SU-DHL-6 (cell line): ENCODE data around the gene SLC39A5.

Experiments used
- H2AFZ ChIP-seq: fragments of 200-600 bp; sonication (generic); 2 replicates; pipeline ENCODE4 v1.6.1; 2014; ENCODE audit warnings: low read depth, mild to moderate bottlenecking, moderate library complexity, mixed read lengths, antibody characterized with exemption, low read length; ENCODE audit not compliant: severe bottlenecking
- H3F3A ChIP-seq: fragments of 200-600 bp; shearing (Covaris generic); 2 replicates; pipeline ENCODE4 v1.6.0; 2016; ENCODE audit warnings: antibody characterized with exemption, mild to moderate bottlenecking; ENCODE audit not compliant: insufficient read depth
- H3K27ac ChIP-seq: fragments of 200-600 bp; sonication (generic); 2 replicates; pipeline ENCODE4 v1.5.1; 2016; ENCODE audit warnings: low read depth, mild to moderate bottlenecking, low read length, moderate library complexity, mixed read lengths
- H3K27me3 ChIP-seq: fragments of 200-600 bp; sonication (generic), shearing (Covaris generic); 2 replicates; pipeline ENCODE4 v1.6.0; 2014; ENCODE audit warnings: mild to moderate bottlenecking, low read length
- H3K36me3 ChIP-seq: fragments of 200-600 bp; sonication (generic); 2 replicates; pipeline ENCODE4 v1.6.1; 2014; ENCODE audit warnings: mild to moderate bottlenecking, low read length, mixed read lengths
- H3K4me2 ChIP-seq: fragments of 300-600, 200-600 bp; shearing (Covaris generic), sonication (generic); 2 replicates; pipeline ENCODE4 v1.6.0; 2014; ENCODE audit warnings: low read length, low read depth, mild to moderate bottlenecking; ENCODE audit not compliant: poor library complexity, severe bottlenecking
- H3K4me3 ChIP-seq: fragments of 200-600 bp; sonication (generic); 2 replicates; pipeline ENCODE4 v1.5.1; 2014; ENCODE audit warnings: antibody characterized with exemption, low read length, mild to moderate bottlenecking, mixed read lengths; ENCODE audit not compliant: insufficient read depth, poor library complexity, severe bottlenecking
- H3K79me2 ChIP-seq: fragments of 200-600 bp; sonication (generic); 2 replicates; pipeline ENCODE4 v1.6.1; 2014; ENCODE audit warnings: mild to moderate bottlenecking, low read length, moderate library complexity; ENCODE audit not compliant: insufficient read depth
- H3K9ac ChIP-seq: fragments of 200-600 bp; sonication (generic); 2 replicates; pipeline ENCODE4 v1.7.0; 2014; ENCODE audit warnings: mild to moderate bottlenecking, low read length
- H3K9me2 ChIP-seq: fragments of 200-600 bp; sonication (generic); replicated peaks from 2 replicates; pipeline ENCODE4 v1.6.1; 2014; ENCODE audit warnings: low read length; ENCODE audit not compliant: insufficient read depth
- H3K9me3 ChIP-seq: fragments of 200-600 bp; sonication (generic); 2 replicates; pipeline ENCODE4 v1.6.1; 2014; ENCODE audit warnings: low read length, mixed read lengths; ENCODE audit not compliant: insufficient read depth
- H4K20me1 ChIP-seq: fragments of 200-600 bp; sonication (generic); 2 replicates; pipeline ENCODE4 v1.6.1; 2014; ENCODE audit warnings: low read depth, mild to moderate bottlenecking, antibody characterized with exemption, low read length, moderate library complexity, mixed read lengths
- CTCF ChIP-seq: fragments of 200-600 bp; sonication (generic); IDR thresholded peaks from one replicate; pipeline ENCODE4 v1.5.1; 2017; ENCODE audit warnings: antibody characterized with exemption, mild to moderate bottlenecking, low read length, moderate library complexity; ENCODE audit not compliant: insufficient read depth, poor library complexity, severe bottlenecking
- EZH2phosphoT487 ChIP-seq: fragments of 200-600 bp; sonication (generic), shearing (Covaris generic); conservative IDR thresholded peaks from 2 replicates; pipeline ENCODE4 v1.6.1; 2018; ENCODE audit warnings: mild to moderate bottlenecking, antibody characterized with exemption, low read length, moderate library complexity, mixed read lengths

SLC39A5 gene

GRCh38 chr12:56257491-56258067 lies 27.7 kb downstream of the SLC39A5 start:
- no peaks in the 10 kb centered on the region for H3K36me3 ChIP-seq
- no peaks in the 10 kb centered on the region for H3K9me2 ChIP-seq
- H3K4me3 ChIP-seq = peak overlapping the region; percentile 66
- TF ChIP-seq CTCF = no peak
- TF ChIP-seq EZH2phosphoT487 = no peak
- H3K9ac ChIP-seq = peak overlapping the region; percentile 73
- H3F3A ChIP-seq = peaks cover 3% of the 10 kb centered on the region; the same call in 1 of the 2 replicates
- peaks cover 10% of the 10 kb centered on the region; the same call in 1 of the 2 replicates for H3K79me2 ChIP-seq
- peak overlapping the region; percentile 45 for H2AFZ ChIP-seq
- H4K20me1 ChIP-seq = no peaks in the 10 kb centered on the region
- no peaks in the 10 kb centered on the region for H3K27me3 ChIP-seq
- peak overlapping the region; percentile 70 for H3K4me2 ChIP-seq
- no peaks in the 10 kb centered on the region for H3K9me3 ChIP-seq
- peak overlapping the region; percentile 13 for H3K27ac ChIP-seq

GRCh38 chr12:56258068-56258819 lies 28.4 kb downstream of the SLC39A5 start, which contains the start of gene ANKRD52:
TSS of gene ANKRD52 (minus strand) at chr12:56258384. CDS start at chr12:56258269, 115 bp downstream.
- H4K20me1 ChIP-seq = no peaks in the 10 kb centered on the region
- no peaks in the 10 kb centered on the region for H3K27me3 ChIP-seq
- peaks cover 3% of the 10 kb centered on the region; the same call in 1 of the 2 replicates for H3F3A ChIP-seq
- peak within 1 kb of the TSS; percentile 13 for H3K27ac ChIP-seq
- no peak for TF ChIP-seq EZH2phosphoT487
- TF ChIP-seq CTCF = peak; percentile 53
- no peaks in the 10 kb centered on the region for H3K9me3 ChIP-seq
- H3K9me2 ChIP-seq = no peaks in the 10 kb centered on the region
- H3K36me3 ChIP-seq = no peaks in the 10 kb centered on the region
- peak within 1 kb of the TSS; percentile 99 for H2AFZ ChIP-seq
- peak within 1 kb of the TSS; percentile 66 for H3K4me3 ChIP-seq
- H3K9ac ChIP-seq = peak within 1 kb of the TSS; percentile 73
- peaks cover 10% of the 10 kb centered on the region; the same call in 1 of the 2 replicates for H3K79me2 ChIP-seq
- H3K4me2 ChIP-seq = peak within 1 kb of the TSS; percentile 94

- Histone ChIP-seq H3K27ac (no peak overlapping the region), H3K9me3 (no peaks in the 10 kb centered on the region), H3K79me2 (peaks cover 10% of the 10 kb centered on the region; the same call in 1 of the 2 replicates), H3K9ac (peak overlapping the region; percentile 73), H2AFZ (peak overlapping the region; percentile 99), H3K4me3 (peak overlapping the region; percentile 66), H3K9me2 (no peaks in the 10 kb centered on the region), H3K36me3 (no peaks in the 10 kb centered on the region), H3K4me2 (peak overlapping the region; percentile 94), H3K27me3 (no peaks in the 10 kb centered on the region), H3F3A (peaks cover 3% of the 10 kb centered on the region; the same call in 1 of the 2 replicates), H4K20me1 (no peaks in the 10 kb centered on the region)
- TF ChIP-seq EZH2phosphoT487 (no peak), CTCF (no peak)
Observed at GRCh38 chr12:56258820-56259183, 29.0 kb downstream of the SLC39A5 start.
